ENCODE results near the gene RPS6KC1. TPM values are rescaled to one million over a fixed set of nuclear protein-coding genes. Genes with fewer than 3 reads are reported as not detected.

The RPS6KC1 gene
- total RNA-seq, 1 experiment from 2014 or later = 16.9 TPM

DNA sequence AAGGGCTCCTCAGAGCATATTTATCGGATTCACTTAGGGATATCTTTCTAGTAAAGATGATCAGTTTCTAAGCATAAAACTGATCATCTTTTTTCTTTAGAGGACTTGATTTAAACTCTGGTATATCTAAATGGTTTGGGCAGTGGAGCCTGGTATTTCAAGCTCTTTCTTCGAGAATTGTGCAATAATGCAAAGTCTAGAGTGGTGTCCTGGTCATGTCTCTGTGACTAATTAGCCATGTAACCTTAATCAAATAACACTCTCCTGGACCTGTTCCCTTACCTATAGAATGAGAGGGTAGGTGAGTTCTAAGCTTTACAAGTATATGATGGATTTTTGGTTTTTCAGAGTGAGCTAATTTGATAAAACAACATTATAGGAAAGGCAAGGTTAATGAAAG, 225.2 kb downstream of the RPS6KC1 start:
- H4K5ac ChIP-seq (ENCODE audit: insufficient read length, low read depth, low read length) = no peak overlapping the region
- no peak overlapping the region for H2BK5ac ChIP-seq (ENCODE audit: insufficient read length, low read length)
- no peak overlapping the region for H2BK20ac ChIP-seq (ENCODE audit: low read depth, low read length, poor library complexity, severe bottlenecking)
- H3K4me2 ChIP-seq (ENCODE audit: insufficient read depth, insufficient read length, low read length) = no peak overlapping the region
- no peak overlapping the region for H3K56ac ChIP-seq (ENCODE audit: insufficient read length, low read depth, low read length)
- no peak overlapping the region for H2AFZ ChIP-seq (ENCODE audit: low read length)
- no peaks in the 10 kb centered on the region for H3K9me3 ChIP-seq (ENCODE audit: control insufficient read depth, low read depth, low read length)
- Mint-ChIP-seq H3K27me3 (ENCODE audit: low read depth) (no peaks in the 10 kb centered on the region), H3K4me1 (peaks cover 16 to 27% of the 10 kb centered on the region in 2 experiments), H3K9me3 (no peaks in the 10 kb centered on the region), H3K36me3 (ENCODE audit: insufficient read depth in 1 of 3, low read depth in 3 of 3) (no peaks in the 10 kb centered on the region; a peak in 1 of 7 replicates), H3K27ac (no peak overlapping the region), H3K4me3 (no peak overlapping the region)
- H4K20me1 ChIP-seq (ENCODE audit: control insufficient read depth, insufficient read depth, insufficient read length) = no peaks in the 10 kb centered on the region
- no peak overlapping the region for H2BK12ac ChIP-seq (ENCODE audit: insufficient read length, low read depth, low read length)
- no peak overlapping the region for H3K23ac ChIP-seq (ENCODE audit: insufficient read length, low read depth, low read length)
- TF ChIP-seq, protein P1, sequence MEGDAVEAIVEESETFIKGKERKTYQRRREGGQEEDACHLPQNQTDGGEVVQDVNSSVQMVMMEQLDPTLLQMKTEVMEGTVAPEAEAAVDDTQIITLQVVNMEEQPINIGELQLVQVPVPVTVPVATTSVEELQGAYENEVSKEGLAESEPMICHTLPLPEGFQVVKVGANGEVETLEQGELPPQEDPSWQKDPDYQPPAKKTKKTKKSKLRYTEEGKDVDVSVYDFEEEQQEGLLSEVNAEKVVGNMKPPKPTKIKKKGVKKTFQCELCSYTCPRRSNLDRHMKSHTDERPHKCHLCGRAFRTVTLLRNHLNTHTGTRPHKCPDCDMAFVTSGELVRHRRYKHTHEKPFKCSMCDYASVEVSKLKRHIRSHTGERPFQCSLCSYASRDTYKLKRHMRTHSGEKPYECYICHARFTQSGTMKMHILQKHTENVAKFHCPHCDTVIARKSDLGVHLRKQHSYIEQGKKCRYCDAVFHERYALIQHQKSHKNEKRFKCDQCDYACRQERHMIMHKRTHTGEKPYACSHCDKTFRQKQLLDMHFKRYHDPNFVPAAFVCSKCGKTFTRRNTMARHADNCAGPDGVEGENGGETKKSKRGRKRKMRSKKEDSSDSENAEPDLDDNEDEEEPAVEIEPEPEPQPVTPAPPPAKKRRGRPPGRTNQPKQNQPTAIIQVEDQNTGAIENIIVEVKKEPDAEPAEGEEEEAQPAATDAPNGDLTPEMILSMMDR (conservative IDR thresholded peaks at IDR 0.05) = no peak
- H3K23me2 ChIP-seq (ENCODE audit: insufficient read length, low read depth, low read length, poor library complexity, severe bottlenecking) = no peaks in the 10 kb centered on the region
- no peak overlapping the region for H3K27ac ChIP-seq (ENCODE audit: insufficient read length, low read depth, low read length)
- no peak overlapping the region for H2AK5ac ChIP-seq (ENCODE audit: insufficient read length, low read length)
- no peak overlapping the region for H2BK120ac ChIP-seq (ENCODE audit: low read depth, low read length, poor library complexity, severe bottlenecking)
- no peaks in the 10 kb centered on the region for H3K27me3 ChIP-seq (ENCODE audit: insufficient read depth, low read length)
- WGBS (ENCODE audit: extremely low coverage, insufficient read length, low lambda C conversion rate) = no CpG with 5 or more reads among the region's 2 CpGs
- H3K4me1 ChIP-seq (ENCODE audit: insufficient read depth, low read length) = no peaks in the 10 kb centered on the region; the same call in 1 of the 2 replicates
- H4K91ac ChIP-seq (ENCODE audit: insufficient read length, low read depth, low read length) = no peak overlapping the region
- no peak overlapping the region for H3K14ac ChIP-seq (ENCODE audit: insufficient read depth, low read length)
- no peak overlapping the region for H3T11ph ChIP-seq (ENCODE audit: low read length)
- no peak overlapping the region for H3K18ac ChIP-seq (ENCODE audit: insufficient read length, low read depth, low read length)
- no peak for DNase-seq
- H3K79me1 ChIP-seq (ENCODE audit: insufficient read depth, low read depth, low read length, poor library complexity, severe bottlenecking) = no peaks in the 10 kb centered on the region
- no peak overlapping the region for H2BK15ac ChIP-seq (ENCODE audit: low read depth, low read length)
- no peak overlapping the region for H4K8ac ChIP-seq (replicated peaks; ENCODE audit: insufficient read length, low read depth, low read length)
- H3K4ac ChIP-seq (ENCODE audit: low read depth, low read length) = no peak overlapping the region
- no peaks in the 10 kb centered on the region for H3K79me2 ChIP-seq (ENCODE audit: insufficient read depth, low read length)
- no peak overlapping the region for H3K9ac ChIP-seq (ENCODE audit: extremely low read depth, insufficient read length, low read length)

Measured in H9 (cell line).